Keratinocyte (primary cell): ENCODE data around the gene FBRS. TPM values are rescaled to one million over a fixed set of nuclear protein-coding genes. Genes with fewer than 3 reads are reported as not detected.

Source experiments
- DNase-seq: peaks from one replicate; pipeline ENCODE4 v3.0.0-alpha.2; 2011; ENCODE audit warnings: low read depth, missing footprints, low spot score
- FAIRE-seq: peaks from 2 replicates; lab custom pipeline; 2011; peaks lifted over from hg19 to GRCh38; lab: Jason Lieb, UNC
- H2AFZ ChIP-seq: 2 replicates; pipeline ENCODE4 v1.6.0; 2012; ENCODE audit warnings: low read length, control low read depth, inconsistent platforms; ENCODE audit not compliant: control insufficient read depth
- H3K27ac ChIP-seq: 2 replicates; pipeline ENCODE4 v1.5.1; 2011; ENCODE audit warnings: low read length; ENCODE audit not compliant: control insufficient read depth, insufficient read depth
- H3K27me3 ChIP-seq: 3 replicates; pipeline ENCODE4 v1.6.0; 2011; ENCODE audit warnings: low read length; ENCODE audit not compliant: control insufficient read depth, insufficient read depth; ENCODE audit errors: extremely low read depth
- H3K36me3 ChIP-seq, 2 experiments: 2 replicates in 1 of 2; 3 replicates in 1 of 2; pipeline ENCODE4 v1.5.1; 2011; ENCODE audit warnings: low read length in 2 of 2, mild to moderate bottlenecking in 1 of 2; ENCODE audit not compliant: control insufficient read depth in 2 of 2, insufficient read depth in 2 of 2; ENCODE audit errors: extremely low read depth in 1 of 2
- H3K4me1 ChIP-seq: 3 replicates; pipeline ENCODE4 v1.5.1; 2011; ENCODE audit warnings: low read length; ENCODE audit not compliant: control insufficient read depth, insufficient read depth; ENCODE audit errors: extremely low read depth
- H3K4me2 ChIP-seq: 3 replicates; pipeline ENCODE4 v1.6.0; 2011; ENCODE audit warnings: low read depth, low read length; ENCODE audit not compliant: control insufficient read depth, insufficient read depth; ENCODE audit errors: extremely low read depth
- H3K4me3 ChIP-seq, 3 experiments: fragments of 200-600 bp in 1 of 3; sonication (generic) in 1 of 3; 2 replicates in 2 of 3; 3 replicates in 1 of 3; pipeline ENCODE4 v1.5.1; 2011 to 2016; ENCODE audit warnings: low read length in 3 of 3, mild to moderate bottlenecking in 3 of 3, control low read depth in 2 of 3, inconsistent platforms in 1 of 3, low read depth in 1 of 3, mixed read lengths in 1 of 3, mixed run types in 1 of 3, moderate library complexity in 1 of 3; ENCODE audit not compliant: control insufficient read depth in 2 of 3, insufficient read depth in 2 of 3; ENCODE audit errors: extremely low read depth in 1 of 3
- H3K79me2 ChIP-seq: 2 replicates; pipeline ENCODE4 v1.6.0; 2012; ENCODE audit warnings: low read length; ENCODE audit not compliant: control insufficient read depth, insufficient read depth
- H3K9ac ChIP-seq: 3 replicates; pipeline ENCODE4 v1.6.0; 2011; ENCODE audit warnings: low read length; ENCODE audit not compliant: control insufficient read depth, insufficient read depth; ENCODE audit errors: extremely low read depth
- H3K9me1 ChIP-seq: 3 replicates; pipeline ENCODE4 v1.6.0; 2011; ENCODE audit warnings: low read length; ENCODE audit not compliant: control insufficient read depth, insufficient read depth; ENCODE audit errors: extremely low read depth
- H3K9me3 ChIP-seq: 2 replicates; pipeline ENCODE4 v1.5.1; 2012; ENCODE audit warnings: low read depth, low read length; ENCODE audit not compliant: control insufficient read depth
- H4K20me1 ChIP-seq: 3 replicates; pipeline ENCODE4 v1.6.0; 2011; ENCODE audit warnings: low read length; ENCODE audit not compliant: control insufficient read depth, insufficient read depth; ENCODE audit errors: extremely low read depth
- EZH2 ChIP-seq: IDR thresholded peaks from one replicate; pipeline ENCODE4 v1.6.1; 2012; ENCODE audit warnings: inconsistent platforms, mild to moderate bottlenecking, low read length, moderate library complexity
- dilution Hi-C: fragments of 300-500 bp; cut with MboI; formaldehyde crosslinking; loops from one replicate; pipeline ENCODE4 v1.7.0; 2020; ENCODE audit warnings: low sequenced_read_pairs; ENCODE audit not compliant: extremely low pct_ligation_motif_present
- polyA plus RNA-seq, 5 experiments: library from polyadenylated mRNA; depleted of rRNA in 3 of 5; stranded (reverse) in 3 of 5; stranded (forward) in 1 of 5; unstranded in 1 of 5; fragments of >200 nt; gene quantifications; 1 replicate in 1 of 5; 2 replicates in 3 of 5; 3 replicates in 1 of 5; pipeline versions ENCODE4 v1.2.1 to v1.2.3, GENCODE V29; 2011 to 2012; ENCODE audit warnings: missing spikeins in 2 of 5, low read depth in 1 of 5, low replicate concordance in 1 of 5
- TF ChIP-seq, protein P1 (sequence below), 3 experiments: IDR thresholded peaks in 1 of 3; conservative IDR thresholded peaks in 1 of 3; optimal IDR thresholded peaks in 1 of 3; 2 replicates in 2 of 3; 3 replicates in 1 of 3; pipeline versions ENCODE3 to v1.5.1; 2011; ENCODE audit warnings: low read length in 3 of 3, mild to moderate bottlenecking in 3 of 3, moderate library complexity in 2 of 3, control low read depth in 1 of 3, inconsistent platforms in 1 of 3; ENCODE audit not compliant: insufficient read depth in 2 of 3; ENCODE audit errors: extremely low read depth in 1 of 3

The FBRS gene
- polyA plus RNA-seq, 1 donor (not counting 4 experiments of a cell fraction or from before 2014, with no cell fraction given): 5.1 TPM

DNA sequence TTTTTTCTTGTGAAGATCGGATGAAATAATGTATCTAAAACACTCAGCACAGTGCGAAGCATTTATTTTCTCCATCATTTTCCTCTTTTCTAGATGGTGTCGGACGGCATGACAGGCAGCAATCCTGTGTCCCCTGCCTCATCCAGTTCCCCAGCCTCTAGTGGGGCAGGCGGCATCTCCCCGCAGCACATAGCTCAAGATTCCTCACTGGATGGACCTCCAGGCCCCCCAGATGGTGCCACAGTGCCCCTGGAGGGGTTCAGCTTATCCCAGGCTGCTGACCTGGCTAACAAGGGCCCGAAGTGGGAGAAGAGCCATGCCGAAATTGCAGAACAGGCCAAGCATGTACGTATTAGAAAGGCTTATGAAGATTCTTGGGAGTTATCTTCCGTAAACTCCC, 45.7 kb downstream of the FBRS start:
- Histone ChIP-seq H3K9ac (no peak overlapping the region), H3K4me1 (peaks cover 6% of the 10 kb centered on the region), H3K4me3 (no peak overlapping the region), H3K27ac (no peak overlapping the region), H3K9me1 (no peaks in the 10 kb centered on the region), H3K79me2 (peaks cover 42% of the 10 kb centered on the region), H3K4me2 (no peak overlapping the region), H3K9me3 (no peaks in the 10 kb centered on the region), H4K20me1 (no peaks in the 10 kb centered on the region), H3K36me3 (peaks cover 41 to 43% of the 10 kb centered on the region in 2 experiments), H2AFZ (no peak overlapping the region), H3K27me3 (no peaks in the 10 kb centered on the region)
- dilution Hi-C loops: no loop called here
- DNase-seq (no peak), FAIRE-seq (no peak)
- TF ChIP-seq, protein P1, sequence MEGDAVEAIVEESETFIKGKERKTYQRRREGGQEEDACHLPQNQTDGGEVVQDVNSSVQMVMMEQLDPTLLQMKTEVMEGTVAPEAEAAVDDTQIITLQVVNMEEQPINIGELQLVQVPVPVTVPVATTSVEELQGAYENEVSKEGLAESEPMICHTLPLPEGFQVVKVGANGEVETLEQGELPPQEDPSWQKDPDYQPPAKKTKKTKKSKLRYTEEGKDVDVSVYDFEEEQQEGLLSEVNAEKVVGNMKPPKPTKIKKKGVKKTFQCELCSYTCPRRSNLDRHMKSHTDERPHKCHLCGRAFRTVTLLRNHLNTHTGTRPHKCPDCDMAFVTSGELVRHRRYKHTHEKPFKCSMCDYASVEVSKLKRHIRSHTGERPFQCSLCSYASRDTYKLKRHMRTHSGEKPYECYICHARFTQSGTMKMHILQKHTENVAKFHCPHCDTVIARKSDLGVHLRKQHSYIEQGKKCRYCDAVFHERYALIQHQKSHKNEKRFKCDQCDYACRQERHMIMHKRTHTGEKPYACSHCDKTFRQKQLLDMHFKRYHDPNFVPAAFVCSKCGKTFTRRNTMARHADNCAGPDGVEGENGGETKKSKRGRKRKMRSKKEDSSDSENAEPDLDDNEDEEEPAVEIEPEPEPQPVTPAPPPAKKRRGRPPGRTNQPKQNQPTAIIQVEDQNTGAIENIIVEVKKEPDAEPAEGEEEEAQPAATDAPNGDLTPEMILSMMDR (optimal IDR thresholded peaks at IDR 0.05 in 1 of 3, IDR thresholded peaks at IDR 0.05 in 1 of 3, conservative IDR thresholded peaks at IDR 0.05 in 1 of 3; ENCODE audit: extremely low read depth in 1 of 3, insufficient read depth in 2 of 3, low read length in 3 of 3): no peak
- TF ChIP-seq EZH2: no peak

DNA sequence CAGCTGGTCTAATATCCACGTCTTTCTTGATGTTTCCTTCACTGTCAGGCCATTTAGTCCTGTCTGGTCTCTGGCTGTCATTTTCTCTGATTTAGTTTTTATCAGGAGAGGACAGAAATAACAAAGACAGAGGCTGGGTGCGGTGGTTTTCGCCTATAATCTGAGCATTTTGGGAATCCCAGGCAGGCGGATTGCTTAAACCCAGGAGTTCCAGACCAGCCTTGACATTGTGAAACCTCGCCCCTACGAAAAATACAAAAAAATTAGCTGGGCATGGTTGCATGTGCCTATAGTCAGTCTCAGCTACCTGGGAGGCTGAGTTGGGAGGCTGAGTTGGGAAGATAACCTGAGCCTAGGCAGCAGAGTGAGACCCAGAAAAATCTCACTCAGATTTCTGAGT, 47.8 kb downstream of the FBRS start:
- no peaks in the 10 kb centered on the region for H4K20me1 ChIP-seq
- no peak overlapping the region for H3K27ac ChIP-seq
- H2AFZ ChIP-seq: no peak overlapping the region

More for the DNA sequence above, 47.8 kb downstream of the FBRS start:
- Histone ChIP-seq H3K9me3 (no peaks in the 10 kb centered on the region), H3K4me3 (no peak overlapping the region), H3K9me1 (no peaks in the 10 kb centered on the region), H3K27me3 (no peaks in the 10 kb centered on the region), H3K4me1 (no peaks in the 10 kb centered on the region), H3K36me3 (peaks cover 55 to 59% of the 10 kb centered on the region in 2 experiments), H3K4me2 (no peak overlapping the region), H3K79me2 (peaks cover 21% of the 10 kb centered on the region), H3K9ac (no peak overlapping the region)
- dilution Hi-C loops: no loop called here
- no peak for DNase-seq
- FAIRE-seq: no peak
- TF ChIP-seq EZH2: no peak
- TF ChIP-seq, protein P1 (optimal IDR thresholded peaks at IDR 0.05 in 1 of 3, IDR thresholded peaks at IDR 0.05 in 1 of 3, conservative IDR thresholded peaks at IDR 0.05 in 1 of 3; ENCODE audit: extremely low read depth in 1 of 3, insufficient read depth in 2 of 3, low read length in 3 of 3): no peak
